Measurements from ENCODE around the gene CSNK1E.
"Not testable (repeated sequence)": the region's sequence is repeated elsewhere in the genome, so short reads cannot be mapped to it uniquely, and the experiment has no call there.

GRCh38 chr22:38365829-38366228, 48.6 kb upstream of the CSNK1E start:
- TF ChIP-seq EZH2phosphoT487 (IDR thresholded peaks at IDR 0.05; ENCODE audit: borderline replicate concordance); CTCF (conservative IDR thresholded peaks at IDR 0.05; ENCODE audit: low read length): not testable (repeated sequence)

Data from Loucy (cell line).